Colonic mucosa (tissue), 4 donors: ENCODE results near the gene AMBRA1. TPM values are rescaled to one million over a fixed set of nuclear protein-coding genes. Genes with fewer than 3 reads are reported as not detected.

ENCODE experiments used
- DNase-seq: peaks from one replicate; pipeline ENCODE4 v3.0.0-alpha.2; 2020
- H3K27ac ChIP-seq: fragments of 200-600 bp; one replicate; pipeline ENCODE4 v1.8.0; 2021
- H3K27me3 ChIP-seq: fragments of 200-600 bp; one replicate; pipeline ENCODE4 v1.8.0; 2021
- H3K36me3 ChIP-seq: fragments of 200-600 bp; one replicate; pipeline ENCODE4 v1.8.0; 2021
- H3K4me1 ChIP-seq: fragments of 200-600 bp; one replicate; pipeline ENCODE4 v1.8.0; 2021; ENCODE audit warnings: mild to moderate bottlenecking
- H3K4me3 ChIP-seq: fragments of 200-600 bp; one replicate; pipeline ENCODE4 v1.8.0; 2021
- H3K9ac ChIP-seq, 2 donors: one replicate each; pipeline ENCODE4 v1.7.0; 2013; ENCODE audit warnings: control low read depth in 2 of 2, low read depth in 2 of 2, low read length in 2 of 2
- H3K9me3 ChIP-seq: fragments of 200-600 bp; one replicate; pipeline ENCODE4 v1.8.0; 2021
- CTCF ChIP-seq: fragments of 200-600 bp; IDR thresholded peaks from one replicate; pipeline ENCODE4 v1.8.0; 2022; ENCODE audit warnings: antibody characterized with exemption, mild to moderate bottlenecking
- intact Hi-C: fragments of 100-400 bp; cut with DNase I; formaldehyde crosslinking; loops from one replicate; pipeline ENCODE4 v1.14.1; 2022
- total RNA-seq, 2 donors: library from RNA; stranded (reverse); fragmentation: NEBNext Ultra II Directional in 1 of 2; extraction: Animal tissue kit (Norgen Biotek cat#: 25700) in 1 of 2; gene quantifications; one replicate each; pipeline ENCODE4 v1.2.1, GENCODE V29; 2021
- donor health status: healthy.
- donor health status: DM: no; HTN: no; CAD: no.
- donor health status: DM: no; HTN: no; CAD: no.

Gene AMBRA1
- total RNA-seq, 2 donors from 2014 or later, result 32.7 to 33.8 TPM

GRCh38 chr11:46444305-46444704 is 149.5 kb downstream of the AMBRA1 start:
- intact Hi-C loops, result no loop called here
- Histone ChIP-seq H3K4me3 (no peak overlapping the region), H3K27me3 (no peaks in the 10 kb centered on the region), H3K27ac (no peak overlapping the region), H3K9me3 (no peaks in the 10 kb centered on the region), H3K9ac (no peak overlapping the region), H3K36me3 (no peaks in the 10 kb centered on the region), H3K4me1 (no peaks in the 10 kb centered on the region)
- TF ChIP-seq CTCF, result no peak
- no peak for DNase-seq

- H3K4me1 ChIP-seq, result no peaks in the 10 kb centered on the region
- no peak overlapping the region for H3K27ac ChIP-seq
- H3K9ac ChIP-seq, result no peak overlapping the region
- H3K36me3 ChIP-seq, result no peaks in the 10 kb centered on the region
- H3K27me3 ChIP-seq, result no peaks in the 10 kb centered on the region
- intact Hi-C loops, result no loop called here
- no peak for DNase-seq
- TF ChIP-seq CTCF, result no peak
- no peak overlapping the region for H3K4me3 ChIP-seq
- H3K9me3 ChIP-seq, result no peaks in the 10 kb centered on the region
These were observed 155.6 kb downstream of the AMBRA1 start for GRCh38 chr11:46438211-46438610.

GRCh38 chr11:46437122-46437689 is 156.6 kb downstream of the AMBRA1 start:
- no peak for TF ChIP-seq CTCF
- intact Hi-C loops, result no loop called here
- H3K4me3 ChIP-seq, result no peak overlapping the region

GRCh38 chr11:46436113-46436512 is 157.7 kb downstream of the AMBRA1 start:
- no peaks in the 10 kb centered on the region for H3K9me3 ChIP-seq
- H3K4me3 ChIP-seq, result no peak overlapping the region
- no peak for TF ChIP-seq CTCF
- H3K9ac ChIP-seq, result no peak overlapping the region
- H3K4me1 ChIP-seq, result no peaks in the 10 kb centered on the region
- H3K27me3 ChIP-seq, result no peaks in the 10 kb centered on the region
- DNase-seq, result no peak
- H3K36me3 ChIP-seq, result no peaks in the 10 kb centered on the region
- H3K27ac ChIP-seq, result no peak overlapping the region
- intact Hi-C loops, result no loop called here

More at GRCh38 chr11:46437122-46437689, 156.6 kb downstream of the AMBRA1 start:
- Histone ChIP-seq H3K27me3 (no peaks in the 10 kb centered on the region), H3K27ac (no peak overlapping the region), H3K9me3 (no peaks in the 10 kb centered on the region), H3K36me3 (no peaks in the 10 kb centered on the region), H3K4me1 (no peaks in the 10 kb centered on the region), H3K9ac (no peak overlapping the region)
- no peak for DNase-seq

- no peak for DNase-seq
- no peaks in the 10 kb centered on the region for H3K9me3 ChIP-seq
- H3K27ac ChIP-seq, result no peak overlapping the region
- H3K4me1 ChIP-seq, result no peaks in the 10 kb centered on the region
- TF ChIP-seq CTCF, result no peak
- H3K36me3 ChIP-seq, result no peaks in the 10 kb centered on the region
- no peak overlapping the region for H3K4me3 ChIP-seq
- intact Hi-C loops, result no loop called here
- no peaks in the 10 kb centered on the region for H3K27me3 ChIP-seq
- no peak overlapping the region for H3K9ac ChIP-seq
These were observed 158.1 kb downstream of the AMBRA1 start for GRCh38 chr11:46435679-46436078.
